CD14-positive monocyte (primary cell): ENCODE data around the gene TIAM2. TPM values are rescaled to one million over a fixed set of nuclear protein-coding genes. Genes with fewer than 3 reads are reported as not detected.

Source experiments
- DNase-seq, 3 donors: peaks; one replicate each; pipeline ENCODE4 v3.0.0-alpha.2; 2011 to 2022
- H2AFZ ChIP-seq: 2 replicates; pipeline ENCODE4 v1.6.0; 2012; ENCODE audit warnings: mild to moderate bottlenecking, low read depth, low read length, inconsistent platforms; ENCODE audit not compliant: insufficient read depth, poor library complexity, severe bottlenecking
- H3K27ac ChIP-seq, 2 donors: 1 replicate in 1 of 2; 2 replicates in 1 of 2; pipeline ENCODE4 v1.5.1; 2012 to 2013; ENCODE audit warnings: low read length in 2 of 2, control low read depth in 1 of 2, inconsistent platforms in 1 of 2, low read depth in 1 of 2, mild to moderate bottlenecking in 1 of 2
- H3K27me3 ChIP-seq, 2 donors: one replicate each; pipeline versions ENCODE4 v1.6.0 to v1.6.1; 2011 to 2013; ENCODE audit warnings: low read length in 2 of 2; ENCODE audit not compliant: control insufficient read depth in 2 of 2, insufficient read depth in 2 of 2
- H3K36me3 ChIP-seq, 2 donors: replicated peaks in 1 of 2; 1 replicate in 1 of 2; 2 replicates in 1 of 2; pipeline versions ENCODE4 v1.5.1 to v1.6.1; 2012 to 2013; ENCODE audit warnings: low read length in 2 of 2, control low read depth in 1 of 2, inconsistent platforms in 1 of 2, mild to moderate bottlenecking in 1 of 2; ENCODE audit not compliant: insufficient read depth in 2 of 2, control insufficient read depth in 1 of 2
- H3K4me1 ChIP-seq, 2 donors: 1 replicate in 1 of 2; 2 replicates in 1 of 2; pipeline versions ENCODE4 v1.5.1 to v1.6.1; 2012 to 2013; ENCODE audit warnings: low read length in 2 of 2, control low read depth in 1 of 2, inconsistent platforms in 1 of 2, mild to moderate bottlenecking in 1 of 2, moderate library complexity in 1 of 2; ENCODE audit not compliant: insufficient read depth in 2 of 2, control insufficient read depth in 1 of 2
- H3K4me2 ChIP-seq: replicated peaks from 2 replicates; pipeline ENCODE3; 2012; ENCODE audit warnings: low read length, moderate library complexity, mild to moderate bottlenecking; ENCODE audit not compliant: poor library complexity, severe bottlenecking; ENCODE audit errors: extremely low read depth
- H3K4me3 ChIP-seq, 3 experiments: fragments of 200-600 bp in 1 of 3; sonication (generic) in 1 of 3; replicated peaks in 1 of 3; 1 replicate in 2 of 3; 2 replicates in 1 of 3; pipeline ENCODE4 v1.5.1; 2011 to 2013; ENCODE audit warnings: low read length in 3 of 3, mild to moderate bottlenecking in 3 of 3, control low read depth in 2 of 3, low read depth in 2 of 3, inconsistent platforms in 1 of 3, moderate library complexity in 1 of 3
- H3K79me2 ChIP-seq: 2 replicates; pipeline ENCODE4 v1.6.0; 2012; ENCODE audit warnings: mild to moderate bottlenecking, control low read depth, inconsistent platforms, low read length, moderate library complexity; ENCODE audit not compliant: insufficient read depth
- H3K9ac ChIP-seq: 2 replicates; pipeline ENCODE4 v1.6.0; 2017; ENCODE audit warnings: low read length, mild to moderate bottlenecking; ENCODE audit not compliant: insufficient read depth, poor library complexity, severe bottlenecking
- H3K9me3 ChIP-seq, 2 donors: replicated peaks in 1 of 2; 1 replicate in 1 of 2; 2 replicates in 1 of 2; pipeline versions ENCODE4 v1.5.1 to v1.6.1; 2012 to 2013; ENCODE audit warnings: low read length in 2 of 2, control low read depth in 1 of 2; ENCODE audit not compliant: control insufficient read depth in 1 of 2, insufficient read depth in 1 of 2
- H4K20me1 ChIP-seq: 2 replicates; pipeline ENCODE4 v1.6.0; 2012; ENCODE audit warnings: mild to moderate bottlenecking, low read length, control low read depth, moderate library complexity; ENCODE audit not compliant: insufficient read depth
- H3K27ac Mint-ChIP-seq, 7 donors: one replicate each; pipeline ENCODE4 v1.8.0; 2020; ENCODE audit warnings: mild to moderate bottlenecking in 7 of 7, mixed read lengths in 7 of 7, moderate library complexity in 6 of 7, inconsistent platforms in 2 of 7
- H3K27me3 Mint-ChIP-seq, 3 donors: one replicate each; pipeline ENCODE4 v1.8.0; 2021 to 2022; ENCODE audit warnings: low read depth in 3 of 3, mild to moderate bottlenecking in 3 of 3, mixed read lengths in 3 of 3, moderate library complexity in 3 of 3, inconsistent platforms in 1 of 3
- H3K36me3 Mint-ChIP-seq, 2 donors: one replicate each; pipeline ENCODE4 v1.8.0; 2020; ENCODE audit warnings: mixed read lengths in 2 of 2, inconsistent platforms in 1 of 2, mild to moderate bottlenecking in 1 of 2
- H3K4me1 Mint-ChIP-seq: one replicate; pipeline ENCODE4 v1.8.0; 2020; ENCODE audit warnings: mild to moderate bottlenecking, mixed read lengths
- H3K4me3 Mint-ChIP-seq, 2 donors: one replicate each; pipeline ENCODE4 v1.8.0; 2020; ENCODE audit warnings: mild to moderate bottlenecking in 2 of 2, mixed read lengths in 2 of 2, moderate library complexity in 1 of 2
- H3K9me3 Mint-ChIP-seq, 7 donors: one replicate each; pipeline ENCODE4 v1.8.0; 2020 to 2022; ENCODE audit warnings: mixed read lengths in 7 of 7, mild to moderate bottlenecking in 6 of 7, moderate library complexity in 6 of 7, inconsistent platforms in 2 of 7
- CTCF ChIP-seq: fragments of 200-600 bp; IDR thresholded peaks from one replicate; pipeline ENCODE4 v1.8.0; 2022; ENCODE audit warnings: antibody characterized with exemption, mild to moderate bottlenecking
- WGBS: methylation state at CpG from one replicate; pipeline ENCODE4 v1.1.5; 2013; ENCODE audit warnings: missing lambda C conversion rate; ENCODE audit not compliant: insufficient coverage; 5-methylcytosine and 5-hydroxymethylcytosine counted together
- intact Hi-C, 2 donors: fragments of 100-400 bp; cut with micrococcal nuclease; formaldehyde crosslinking; loops; one replicate each; pipeline versions ENCODE4 v1.15.0 to v1.15.1; 2023
- polyA plus RNA-seq, 3 donors: library from polyadenylated mRNA; depleted of rRNA in 1 of 3; unstranded in 2 of 3; stranded (reverse) in 1 of 3; fragments of 300-500 nt in 2 of 3; fragments of >200 nt in 1 of 3; fragmentation: Illumina TruSeq in 2 of 3; gene quantifications; 1 replicate in 2 of 3; 2 replicates in 1 of 3; pipeline ENCODE4 v1.2.3, GENCODE V29; 2012 to 2021

TIAM2 gene
- polyA plus RNA-seq, 3 donors = 0.25 to 4.2 (median 0.67) TPM

GRCh38 chr6:155054491-155055250 is 59.6 kb downstream of the TIAM2 start:
- H3K27me3 ChIP-seq = no peaks in the 10 kb centered on the region

GRCh38 chr6:155055729-155056128 is 60.6 kb downstream of the TIAM2 start:
- Histone ChIP-seq H3K27me3 (no peaks in the 10 kb centered on the region), H3K4me1 (no peaks in the 10 kb centered on the region), H3K36me3 (no peaks in the 10 kb centered on the region), H3K27ac (no peak overlapping the region), H3K79me2 (no peaks in the 10 kb centered on the region), H4K20me1 (no peaks in the 10 kb centered on the region), H2AFZ (no peak overlapping the region), H3K4me3 (no peak overlapping the region), H3K9ac (no peak overlapping the region), H3K4me2 (no peak overlapping the region), H3K9me3 (no peaks in the 10 kb centered on the region)
- peaks cover 0 to 4% (median 0%) of the 10 kb centered on the region in 7 donors for H3K9me3 Mint-ChIP-seq
- WGBS = no CpG with 5 or more reads among the region's 2 CpGs
- no peak for DNase-seq
- H3K36me3 Mint-ChIP-seq = no peaks in the 10 kb centered on the region
- H3K4me3 Mint-ChIP-seq = no peak overlapping the region
- no peaks in the 10 kb centered on the region for H3K4me1 Mint-ChIP-seq
- H3K27me3 Mint-ChIP-seq = no peaks in the 10 kb centered on the region
- intact Hi-C loops = no loop called here
- H3K27ac Mint-ChIP-seq = no peak overlapping the region
- no peak for TF ChIP-seq CTCF

More at GRCh38 chr6:155054491-155055250, 59.6 kb downstream of the TIAM2 start:
- intact Hi-C loops = no loop called here
- Histone ChIP-seq H3K4me2 (no peak overlapping the region), H3K4me3 (no peak overlapping the region), H3K9ac (no peak overlapping the region), H3K27ac (no peak overlapping the region), H2AFZ (no peak overlapping the region), H3K4me1 (no peaks in the 10 kb centered on the region), H4K20me1 (no peaks in the 10 kb centered on the region), H3K36me3 (no peaks in the 10 kb centered on the region), H3K9me3 (no peaks in the 10 kb centered on the region), H3K79me2 (no peaks in the 10 kb centered on the region)
- no peak overlapping the region for H3K4me3 Mint-ChIP-seq
- 88% methylated on average over 7 of the region's 12 CpGs for WGBS
- no peaks in the 10 kb centered on the region for H3K36me3 Mint-ChIP-seq
- DNase-seq = no peak
- no peaks in the 10 kb centered on the region for H3K4me1 Mint-ChIP-seq
- peaks cover 0 to 1% (median 0%) of the 10 kb centered on the region in 7 donors for H3K9me3 Mint-ChIP-seq
- H3K27me3 Mint-ChIP-seq = no peaks in the 10 kb centered on the region
- H3K27ac Mint-ChIP-seq = no peak overlapping the region
- TF ChIP-seq CTCF = no peak
